Choroid plexus epithelial cell (primary cell): Measurements from ENCODE around the gene LY6G5C.
A peak's percentile ranks its signal among the peaks of the same experiment; 100 is the strongest.

Experiments
- DNase-seq: peaks from one replicate; pipeline ENCODE4 v3.0.0-alpha.2; 2010; ENCODE audit warnings: low read depth
- H3K4me3 ChIP-seq: 2 replicates; pipeline ENCODE4 v1.5.1; 2011; ENCODE audit warnings: low read depth, mild to moderate bottlenecking, control low read depth, low read length, moderate library complexity
- CTCF ChIP-seq: conservative IDR thresholded peaks from 2 replicates; pipeline ENCODE4 v1.5.1; 2011; ENCODE audit warnings: low read depth, mild to moderate bottlenecking, control low read depth, inconsistent platforms, low read length, moderate library complexity

The LY6G5C gene

DNA sequence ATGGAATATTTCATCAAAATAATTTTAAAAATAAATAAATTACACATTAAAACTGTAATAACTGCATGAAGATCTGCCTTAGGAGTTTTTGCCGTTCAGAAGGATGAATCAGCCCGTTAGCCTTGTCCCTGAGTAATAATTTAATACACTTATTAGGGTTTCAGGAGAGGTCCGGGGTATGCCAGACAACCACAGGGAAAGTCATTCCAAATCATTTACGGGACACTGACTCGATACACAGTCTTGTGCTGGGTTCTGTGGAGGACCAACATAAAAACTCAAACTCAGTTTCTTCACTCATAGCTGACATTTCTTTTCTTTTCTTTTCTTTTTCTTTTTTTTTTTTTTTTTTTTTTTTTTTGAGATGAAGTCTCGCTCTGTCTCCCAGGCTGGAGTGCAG is 25.1 kb upstream of the LY6G5C start:
- no peak for DNase-seq
- no peak overlapping the region for H3K4me3 ChIP-seq
- no peak for TF ChIP-seq CTCF

DNA sequence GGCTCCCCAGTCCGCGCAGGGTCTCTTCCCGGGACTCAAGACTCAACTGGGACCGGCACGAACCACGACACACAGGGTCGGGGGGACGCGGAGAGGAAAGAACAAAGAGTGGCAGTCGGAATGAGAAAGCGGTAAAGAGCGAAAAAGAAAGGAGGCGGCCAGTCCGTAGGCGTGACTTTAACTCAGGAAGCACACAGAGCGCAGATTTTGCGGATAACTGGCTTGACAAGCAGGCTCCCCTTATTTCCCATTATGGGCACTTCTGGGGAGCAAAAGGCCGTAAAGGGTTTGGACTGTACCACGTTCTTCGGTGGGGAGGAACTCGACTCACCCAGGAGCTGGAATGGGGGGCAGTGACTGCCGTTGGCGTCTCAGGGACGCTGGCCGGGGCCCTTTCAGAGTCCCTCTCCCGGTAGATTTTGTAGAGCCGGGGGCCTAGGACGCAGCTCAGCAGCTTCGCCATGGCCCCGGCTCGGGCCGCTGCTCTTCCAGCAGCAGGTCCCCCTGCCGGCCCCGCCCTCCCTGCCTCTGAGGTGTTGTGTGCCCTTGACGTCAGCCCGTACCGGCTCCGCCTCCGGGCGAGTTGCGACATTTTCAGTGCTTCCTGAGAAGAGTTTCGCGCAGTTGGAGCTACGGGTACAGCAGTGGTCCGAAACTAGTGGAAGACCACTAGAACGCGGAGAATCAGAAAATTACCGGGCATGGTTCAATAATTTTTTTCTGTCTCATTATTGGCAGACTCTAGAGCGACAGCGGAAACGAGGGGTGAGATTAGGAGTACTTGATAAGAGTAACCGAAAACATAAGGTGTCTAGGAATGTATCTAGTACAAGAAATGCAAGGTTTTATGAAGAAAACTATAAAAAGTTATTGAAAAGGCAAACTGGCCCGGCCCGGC is 22.2 kb upstream of the LY6G5C start, which contains the start of gene ABHD16A:
ABHD16A (minus strand) TSS at position 506 of the 898 bp plus-strand sequence; CDS start at position 463, 43 bp downstream.
- no peak for TF ChIP-seq CTCF
- peak; percentile 99 for DNase-seq
- peak within 1 kb of the TSS; percentile 78 for H3K4me3 ChIP-seq

GRCh38 chr6:31702405-31702818 is 21.5 kb upstream of the LY6G5C start:
- no peak for TF ChIP-seq CTCF
- H3K4me3 ChIP-seq = peak overlapping the region; percentile 78
- no peak for DNase-seq

GRCh38 chr6:31701666-31702404 is 21.0 kb upstream of the LY6G5C start:
- H3K4me3 ChIP-seq = peak overlapping the region; percentile 78
- TF ChIP-seq CTCF = no peak
- peak; percentile 53 for DNase-seq

DNA sequence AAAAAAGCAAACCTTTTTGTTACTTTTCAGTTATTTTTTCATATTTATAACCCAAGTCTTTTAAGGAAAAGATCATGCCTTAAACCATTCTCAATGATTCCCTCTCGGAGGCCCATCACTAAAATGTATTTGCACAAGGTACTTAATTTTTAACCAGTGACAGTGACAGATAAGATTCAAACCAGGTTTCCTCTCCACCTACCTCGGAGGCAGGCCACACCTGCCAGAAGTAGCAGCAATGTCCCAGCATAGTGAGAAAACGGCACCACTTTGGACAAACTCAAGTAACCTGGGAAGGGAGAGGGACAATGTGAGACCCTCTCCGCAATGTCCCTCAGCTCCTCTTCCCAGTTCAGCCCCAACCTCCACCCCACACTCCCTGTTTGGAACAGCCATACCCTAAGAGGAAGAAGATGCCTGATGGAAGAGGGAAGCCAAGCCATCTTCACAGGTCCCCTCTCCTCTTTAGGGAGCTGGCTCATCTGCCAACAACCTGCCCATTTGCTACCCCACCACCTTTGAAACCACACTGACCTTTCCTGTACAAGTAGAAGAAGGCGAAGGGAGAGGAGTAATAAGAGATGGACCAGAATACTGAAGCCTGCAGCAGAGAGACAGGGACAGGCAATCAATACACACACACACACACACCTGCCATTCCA is 20.0 kb upstream of the LY6G5C start:
- TF ChIP-seq CTCF = no peak
- H3K4me3 ChIP-seq = no peak overlapping the region
- DNase-seq = no peak

GRCh38 chr6:31697555-31697954 is 16.7 kb upstream of the LY6G5C start:
- TF ChIP-seq CTCF = no peak
- peak; percentile 16 for DNase-seq
- no peak overlapping the region for H3K4me3 ChIP-seq
